B cell (primary cell): ENCODE results near the gene NUDT21. TPM values are rescaled to one million over a fixed set of nuclear protein-coding genes. Genes with fewer than 3 reads are reported as not detected.
"Not testable (repeated sequence)": the region's sequence is repeated elsewhere in the genome, so short reads cannot be mapped to it uniquely, and the experiment has no call there.

Source experiments
- ATAC-seq: fragments of 200-7000 bp; cut with Tn5 transposase; one replicate; pipeline ENCODE4 v1.10.0; 2021; ENCODE audit warnings: low read depth, mild to moderate bottlenecking, moderate number of reproducible peaks, moderate library complexity
- CTCF ChIA-PET: fragments of 350-600 bp; sonication (Branson Sonifier 250); formaldehyde crosslinking; loops from one replicate; lab custom pipeline; 2021; ENCODE audit warnings: antibody characterized with exemption, inconsistent platforms; lab: Charles Lee
- POLR2A ChIA-PET: fragments of 350-600 bp; sonication (Branson Sonifier 250); formaldehyde crosslinking; loops from one replicate; lab custom pipeline; 2021; ENCODE audit warnings: antibody characterized with exemption; lab: Charles Lee
- DNase-seq: peaks from one replicate; pipeline ENCODE4 v3.0.0; 2013
- H2AFZ ChIP-seq: 2 replicates; pipeline ENCODE4 v1.6.1; 2012; ENCODE audit warnings: mild to moderate bottlenecking, low read depth, low read length; ENCODE audit not compliant: insufficient read depth, poor library complexity, severe bottlenecking
- H3K27ac ChIP-seq, 2 donors: 1 replicate in 1 of 2; 2 replicates in 1 of 2; pipeline ENCODE4 v1.5.1; 2012 to 2013; ENCODE audit warnings: low read length in 2 of 2, mild to moderate bottlenecking in 2 of 2, moderate library complexity in 1 of 2
- H3K27me3 ChIP-seq, 4 experiments: fragments of 200-600 bp in 1 of 4; sonication (generic) in 1 of 4; replicated peaks in 1 of 4; 1 replicate in 2 of 4; 2 replicates in 2 of 4; pipeline versions ENCODE4 v1.6.1 to v1.7.0; 2013 to 2016; ENCODE audit warnings: low read length in 3 of 4, mild to moderate bottlenecking in 2 of 4, mixed read lengths in 1 of 4, moderate library complexity in 1 of 4; ENCODE audit not compliant: insufficient read depth in 4 of 4, control insufficient read depth in 3 of 4; ENCODE audit errors: control extremely low read depth in 1 of 4
- H3K36me3 ChIP-seq, 2 experiments: replicated peaks in 1 of 2; 1 replicate in 1 of 2; 2 replicates in 1 of 2; pipeline versions ENCODE4 v1.6.1 to v1.7.1; 2013; ENCODE audit warnings: low read length in 1 of 2; ENCODE audit not compliant: insufficient read depth in 2 of 2, control insufficient read depth in 1 of 2; ENCODE audit errors: control extremely low read depth in 1 of 2, extremely low read depth in 1 of 2
- H3K4me1 ChIP-seq, 2 donors: fragments of 200-600 bp in 1 of 2; sonication (generic) in 1 of 2; 1 replicate in 1 of 2; 2 replicates in 1 of 2; pipeline versions ENCODE4 v1.5.1 to v1.6.1; 2013 to 2017; ENCODE audit warnings: low read length in 2 of 2; ENCODE audit not compliant: control insufficient read depth in 2 of 2, insufficient read depth in 2 of 2
- H3K4me2 ChIP-seq: replicated peaks from 2 replicates; pipeline ENCODE3; 2012; ENCODE audit warnings: mild to moderate bottlenecking, low read depth, low read length; ENCODE audit not compliant: poor library complexity, severe bottlenecking
- H3K4me3 ChIP-seq, 5 experiments: fragments of 200-600 bp in 1 of 5; sonication (generic) in 1 of 5; 1 replicate in 3 of 5; 2 replicates in 2 of 5; pipeline versions ENCODE4 v1.5.1 to v1.7.0; 2011 to 2016; ENCODE audit warnings: low read length in 4 of 5, mild to moderate bottlenecking in 4 of 5, low read depth in 2 of 5, control low read depth in 1 of 5, moderate library complexity in 1 of 5; ENCODE audit not compliant: insufficient read depth in 1 of 5; ENCODE audit errors: control extremely low read depth in 1 of 5, extremely low read depth in 1 of 5
- H3K79me2 ChIP-seq: fragments of 200-600 bp; sonication (generic); one replicate; pipeline ENCODE4 v1.6.0; 2016; ENCODE audit warnings: low read length; ENCODE audit not compliant: control insufficient read depth, insufficient read depth
- H3K9ac ChIP-seq: fragments of 200-600 bp; sonication (generic); 2 replicates; pipeline ENCODE4 v1.6.1; 2017; ENCODE audit warnings: mild to moderate bottlenecking, low read length, moderate library complexity
- H3K9me3 ChIP-seq, 3 donors: one replicate each; pipeline versions ENCODE4 v1.6.1 to v1.7.1; 2013; ENCODE audit warnings: low read length in 2 of 3; ENCODE audit not compliant: control insufficient read depth in 2 of 3, insufficient read depth in 1 of 3; ENCODE audit errors: control extremely low read depth in 1 of 3
- H4K20me1 ChIP-seq: 2 replicates; pipeline ENCODE4 v1.6.0; 2012; ENCODE audit warnings: mild to moderate bottlenecking, low read length; ENCODE audit not compliant: insufficient read depth, control insufficient read depth, poor library complexity, severe bottlenecking
- H3K27ac Mint-ChIP-seq: one replicate; pipeline ENCODE4 v1.8.0; 2021; ENCODE audit warnings: mixed read lengths
- H3K27me3 Mint-ChIP-seq: one replicate; pipeline ENCODE4 v1.8.0; 2021; ENCODE audit warnings: mixed read lengths
- H3K4me1 Mint-ChIP-seq: one replicate; pipeline ENCODE4 v1.8.0; 2021; ENCODE audit warnings: mixed read lengths
- H3K4me3 Mint-ChIP-seq: one replicate; pipeline ENCODE4 v1.8.0; 2021; ENCODE audit warnings: mixed read lengths
- H3K9me3 Mint-ChIP-seq: one replicate; pipeline ENCODE4 v1.8.0; 2022; ENCODE audit warnings: mixed read lengths; ENCODE audit not compliant: insufficient read depth
- EZH2 ChIP-seq: IDR thresholded peaks from 2 replicates; pipeline ENCODE4 v1.6.1; 2012; ENCODE audit warnings: borderline replicate concordance, low read depth, mild to moderate bottlenecking, moderate library complexity, low read length; ENCODE audit not compliant: insufficient read depth, poor library complexity, severe bottlenecking
- WGBS: methylation state at CpG from one replicate; pipeline ENCODE4 v1.1.5; 2013; ENCODE audit warnings: missing lambda C conversion rate; ENCODE audit not compliant: insufficient coverage; 5-methylcytosine and 5-hydroxymethylcytosine counted together
- intact Hi-C: fragments of 100-400 bp; cut with micrococcal nuclease; formaldehyde crosslinking; loops from one replicate; pipeline ENCODE4 v1.10.0; 2022
- polyA plus RNA-seq: library from polyadenylated mRNA; depleted of rRNA; stranded (reverse); fragments of >200 nt; gene quantifications from 2 replicates; pipeline ENCODE4 v1.2.3, GENCODE V29; 2012
- total RNA-seq, 2 donors: library from RNA; stranded (reverse); fragments of 120-200 nt in 1 of 2; gene quantifications; 1 replicate in 1 of 2; 2 replicates in 1 of 2; pipeline versions ENCODE4 v1.2.3 to v1.2.4, GENCODE V29; 2013 to 2022
- TF ChIP-seq, protein P1 (sequence below): fragments of 200-600 bp; IDR thresholded peaks from one replicate; pipeline ENCODE4 v1.8.0; 2022; ENCODE audit warnings: antibody characterized with exemption, mild to moderate bottlenecking

NUDT21 gene
- total and polyA plus RNA-seq, 2 donors (not counting 1 experiment from before 2014, with no cell fraction given), result 27.3 to 89.4 TPM

DNA sequence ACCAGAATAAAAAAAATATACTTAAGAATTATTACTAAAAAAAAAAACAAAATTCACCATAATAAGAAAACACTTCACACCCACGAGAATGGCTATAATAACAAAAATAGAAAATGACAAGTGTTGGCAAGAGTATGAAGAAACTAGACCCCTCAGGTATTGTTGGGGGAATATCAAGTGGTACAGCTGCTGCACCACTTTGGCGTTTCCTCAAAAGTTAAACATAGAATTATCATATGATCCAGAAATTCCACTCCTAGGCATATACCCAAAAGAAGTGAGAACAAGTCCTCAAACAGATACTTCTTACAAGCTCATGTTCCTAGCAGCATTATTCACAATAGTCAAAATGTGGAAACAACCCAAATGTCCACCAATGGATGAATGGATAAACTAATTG is 52.1 kb downstream of the NUDT21 start:
- no peaks in the 10 kb centered on the region for H3K4me1 ChIP-seq
- no CpG with 5 or more reads among the region's 2 CpGs for WGBS
- POLR2A ChIA-PET, result no interaction called here
- peaks cover 9% of the 10 kb centered on the region for H3K4me1 Mint-ChIP-seq
- H3K4me3 ChIP-seq, result no peak overlapping the region
- H4K20me1 ChIP-seq, result peaks cover 28% of the 10 kb centered on the region
- no peaks in the 10 kb centered on the region for H3K27me3 Mint-ChIP-seq
- no peak overlapping the region for H2AFZ ChIP-seq
- H3K79me2 ChIP-seq, result peaks cover 23% of the 10 kb centered on the region
- no peak overlapping the region for H3K27ac ChIP-seq
- no peaks in the 10 kb centered on the region for H3K27me3 ChIP-seq
- H3K4me2 ChIP-seq, result no peak overlapping the region
- ATAC-seq, result no peak
- CTCF ChIA-PET, result no interaction called here
- intact Hi-C loops, result no loop called here
- H3K9me3 Mint-ChIP-seq, result no peaks in the 10 kb centered on the region
- H3K4me3 Mint-ChIP-seq, result no peak overlapping the region
- no peaks in the 10 kb centered on the region for H3K9me3 ChIP-seq
- TF ChIP-seq, protein P1, sequence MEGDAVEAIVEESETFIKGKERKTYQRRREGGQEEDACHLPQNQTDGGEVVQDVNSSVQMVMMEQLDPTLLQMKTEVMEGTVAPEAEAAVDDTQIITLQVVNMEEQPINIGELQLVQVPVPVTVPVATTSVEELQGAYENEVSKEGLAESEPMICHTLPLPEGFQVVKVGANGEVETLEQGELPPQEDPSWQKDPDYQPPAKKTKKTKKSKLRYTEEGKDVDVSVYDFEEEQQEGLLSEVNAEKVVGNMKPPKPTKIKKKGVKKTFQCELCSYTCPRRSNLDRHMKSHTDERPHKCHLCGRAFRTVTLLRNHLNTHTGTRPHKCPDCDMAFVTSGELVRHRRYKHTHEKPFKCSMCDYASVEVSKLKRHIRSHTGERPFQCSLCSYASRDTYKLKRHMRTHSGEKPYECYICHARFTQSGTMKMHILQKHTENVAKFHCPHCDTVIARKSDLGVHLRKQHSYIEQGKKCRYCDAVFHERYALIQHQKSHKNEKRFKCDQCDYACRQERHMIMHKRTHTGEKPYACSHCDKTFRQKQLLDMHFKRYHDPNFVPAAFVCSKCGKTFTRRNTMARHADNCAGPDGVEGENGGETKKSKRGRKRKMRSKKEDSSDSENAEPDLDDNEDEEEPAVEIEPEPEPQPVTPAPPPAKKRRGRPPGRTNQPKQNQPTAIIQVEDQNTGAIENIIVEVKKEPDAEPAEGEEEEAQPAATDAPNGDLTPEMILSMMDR, result no peak
- no peak for TF ChIP-seq EZH2
- DNase-seq, result no peak
- H3K36me3 ChIP-seq, result peaks cover 14 to 50% of the 10 kb centered on the region in 2 experiments
- no peak overlapping the region for H3K27ac Mint-ChIP-seq
- no peak overlapping the region for H3K9ac ChIP-seq

DNA sequence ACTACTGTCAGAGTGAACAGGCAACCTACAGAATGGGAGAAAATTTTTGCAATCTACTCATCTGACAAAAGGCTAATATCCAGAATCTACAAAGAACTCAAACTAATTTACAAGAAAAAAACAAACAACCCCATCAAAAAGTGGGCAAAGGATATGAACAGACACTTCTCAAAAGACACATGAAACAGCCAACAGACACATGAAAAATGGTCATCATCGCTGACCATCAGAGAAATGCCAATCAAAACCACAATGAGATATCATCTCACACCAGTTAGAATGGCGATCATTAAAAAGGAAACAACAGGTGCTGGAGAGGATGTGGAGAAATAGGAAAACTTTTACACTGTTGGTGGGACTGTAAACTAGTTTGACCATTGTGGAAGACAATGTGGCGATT is 54.4 kb downstream of the NUDT21 start:
- peaks cover 11% of the 10 kb centered on the region for H3K4me1 Mint-ChIP-seq
- H3K27me3 Mint-ChIP-seq, result not testable (repeated sequence)

More for the DNA sequence above, 54.4 kb downstream of the NUDT21 start:
- Histone ChIP-seq H3K36me3 (peaks cover 8 to 33% of the 10 kb centered on the region in 2 experiments), H4K20me1 (peaks cover 19% of the 10 kb centered on the region), H3K79me2 (peaks cover 16% of the 10 kb centered on the region)
- H3K9ac ChIP-seq, H3K4me3 Mint-ChIP-seq, H2AFZ ChIP-seq, ATAC-seq, CTCF ChIA-PET, DNase-seq, H3K9me3 Mint-ChIP-seq, H3K27ac ChIP-seq, H3K4me3 ChIP-seq, H3K27me3 ChIP-seq, H3K9me3 ChIP-seq, intact Hi-C loops, POLR2A ChIA-PET, H3K4me2 ChIP-seq, H3K4me1 ChIP-seq, H3K27ac Mint-ChIP-seq: not testable (repeated sequence)
- WGBS, result no CpG with 5 or more reads among the region's 3 CpGs
